Left lung (tissue), 10 donors: ENCODE data around the gene CACNA1I. TPM values are rescaled to one million over a fixed set of nuclear protein-coding genes. Genes with fewer than 3 reads are reported as not detected.
A peak's percentile ranks its signal among the peaks of the same experiment; 100 is the strongest.

Source experiments
- ATAC-seq: fragments of 200-7000 bp; cut with Tn5 transposase; one replicate; pipeline ENCODE4 v1.9.1; 2020; ENCODE audit warnings: moderate library complexity
- DNase-seq, 4 donors: peaks; one replicate each; pipeline ENCODE4 v3.0.0-alpha.2; 2013 to 2020
- H3K27ac ChIP-seq, 2 donors: fragments of 200-600 bp; sonication (generic) in 1 of 2; one replicate each; pipeline versions ENCODE4 v1.5.0 to v1.8.0; 2020 to 2021
- H3K27me3 ChIP-seq, 2 donors: fragments of 200-600 bp; sonication (generic) in 1 of 2; one replicate each; pipeline versions ENCODE4 v1.5.0 to v1.8.0; 2020 to 2021
- H3K36me3 ChIP-seq, 2 donors: fragments of 200-600 bp; sonication (generic) in 1 of 2; one replicate each; pipeline versions ENCODE4 v1.5.0 to v1.8.0; 2020 to 2021
- H3K4me1 ChIP-seq, 2 donors: fragments of 200-600 bp; one replicate each; pipeline ENCODE4 v1.8.0; 2021
- H3K4me3 ChIP-seq, 2 donors: fragments of 200-600 bp; sonication (generic) in 1 of 2; one replicate each; pipeline versions ENCODE4 v1.5.0 to v1.8.0; 2020 to 2021; ENCODE audit warnings: mild to moderate bottlenecking in 1 of 2
- H3K9me3 ChIP-seq, 2 donors: fragments of 200-600 bp; sonication (generic) in 1 of 2; one replicate each; pipeline versions ENCODE4 v1.5.0 to v1.8.0; 2020 to 2021
- intact Hi-C, 2 donors: fragments of 100-400 bp; cut with DNase I; formaldehyde crosslinking; loops; one replicate each; pipeline versions ENCODE4 v1.11.2 to v1.14.2; 2022
- polyA plus RNA-seq, 6 donors: library from polyadenylated mRNA; unstranded; fragments of 120-200 nt; gene quantifications; one replicate each; pipeline ENCODE4 v1.2.1, GENCODE V29; 2013; ENCODE audit not compliant: insufficient read length in 6 of 6
- total RNA-seq, 2 donors: library from RNA; stranded (reverse); fragmentation: NEBNext Ultra II Directional; extraction: Animal tissue kit (Norgen Biotek cat#: 25700); gene quantifications; one replicate each; pipeline ENCODE4 v1.2.1, GENCODE V29; 2021
- TF ChIP-seq, protein P1 (sequence below), 2 donors: fragments of 200-600 bp; sonication (generic) in 1 of 2; IDR thresholded peaks; one replicate each; pipeline versions ENCODE4 v1.5.0 to v1.8.0; 2021; ENCODE audit warnings: antibody characterized with exemption in 2 of 2
- donor health status: DM: no; HTN: yes; CAD: no.
- donor health status: DM: no; HTN: no; CAD: no.

Gene CACNA1I
- total and polyA plus RNA-seq, 8 donors: 0.03 to 0.35 (median 0.09) TPM

DNA sequence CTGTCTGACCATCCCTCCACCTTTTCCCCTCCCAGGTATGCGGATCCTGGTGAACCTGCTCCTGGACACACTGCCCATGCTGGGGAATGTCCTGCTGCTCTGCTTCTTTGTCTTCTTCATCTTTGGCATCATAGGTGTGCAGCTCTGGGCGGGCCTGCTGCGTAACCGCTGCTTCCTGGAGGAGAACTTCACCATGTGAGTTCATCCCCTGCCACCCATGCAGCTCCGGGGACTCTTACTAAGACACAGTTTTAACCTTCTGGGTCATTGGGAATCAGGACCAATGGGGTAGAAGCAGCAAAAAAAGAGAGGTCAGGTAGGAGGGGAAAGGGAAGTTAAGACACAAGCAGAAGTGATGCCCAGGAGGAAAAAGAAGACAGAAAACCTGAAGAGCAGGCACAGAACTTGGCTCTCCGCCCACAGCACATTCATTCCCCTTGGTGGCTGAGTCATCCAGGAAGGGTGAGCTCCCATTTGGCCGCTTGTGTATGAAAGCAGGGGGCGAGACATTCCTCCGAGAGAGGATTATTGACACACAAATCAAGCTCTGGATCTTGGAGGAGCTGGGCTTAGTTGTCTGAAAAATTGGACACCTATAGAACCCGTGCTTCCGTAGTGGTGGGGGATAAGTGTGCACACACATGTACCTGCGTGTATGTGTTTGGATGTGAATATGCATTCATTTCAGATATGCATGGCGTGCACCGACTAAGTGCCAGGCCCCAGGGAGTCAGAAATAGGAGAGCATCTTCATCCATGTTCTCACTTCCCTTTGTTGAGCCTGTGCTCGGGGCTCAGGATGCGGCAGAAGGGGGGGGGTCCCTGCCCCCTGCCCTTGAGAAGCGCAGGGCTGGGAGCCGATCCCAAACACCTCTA lies 64.2 kb downstream of the CACNA1I start:
- Histone ChIP-seq H3K4me1 (no peaks in the 10 kb centered on the region), H3K27me3 (peaks cover 0 to 30% of the 10 kb centered on the region in 2 donors), H3K4me3 (no peak overlapping the region), H3K9me3 (peaks cover 0 to 4% of the 10 kb centered on the region in 2 donors), H3K36me3 (no peaks in the 10 kb centered on the region), H3K27ac (no peak overlapping the region)
- ATAC-seq: peak; percentile 52
- intact Hi-C loops: no loop called here
- DNase-seq: peak in 1 of 4 donors; percentile 44
- TF ChIP-seq, protein P1, sequence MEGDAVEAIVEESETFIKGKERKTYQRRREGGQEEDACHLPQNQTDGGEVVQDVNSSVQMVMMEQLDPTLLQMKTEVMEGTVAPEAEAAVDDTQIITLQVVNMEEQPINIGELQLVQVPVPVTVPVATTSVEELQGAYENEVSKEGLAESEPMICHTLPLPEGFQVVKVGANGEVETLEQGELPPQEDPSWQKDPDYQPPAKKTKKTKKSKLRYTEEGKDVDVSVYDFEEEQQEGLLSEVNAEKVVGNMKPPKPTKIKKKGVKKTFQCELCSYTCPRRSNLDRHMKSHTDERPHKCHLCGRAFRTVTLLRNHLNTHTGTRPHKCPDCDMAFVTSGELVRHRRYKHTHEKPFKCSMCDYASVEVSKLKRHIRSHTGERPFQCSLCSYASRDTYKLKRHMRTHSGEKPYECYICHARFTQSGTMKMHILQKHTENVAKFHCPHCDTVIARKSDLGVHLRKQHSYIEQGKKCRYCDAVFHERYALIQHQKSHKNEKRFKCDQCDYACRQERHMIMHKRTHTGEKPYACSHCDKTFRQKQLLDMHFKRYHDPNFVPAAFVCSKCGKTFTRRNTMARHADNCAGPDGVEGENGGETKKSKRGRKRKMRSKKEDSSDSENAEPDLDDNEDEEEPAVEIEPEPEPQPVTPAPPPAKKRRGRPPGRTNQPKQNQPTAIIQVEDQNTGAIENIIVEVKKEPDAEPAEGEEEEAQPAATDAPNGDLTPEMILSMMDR (IDR thresholded peaks at IDR 0.05): no peak

GRCh38 chr22:39635719-39636118 lies 65.2 kb downstream of the CACNA1I start:
- H3K27ac ChIP-seq: no peak overlapping the region
- peak in 1 of 4 donors; percentile 47 for DNase-seq
- peaks cover 0 to 24% of the 10 kb centered on the region in 2 donors for H3K27me3 ChIP-seq
- ATAC-seq: no peak
- no peaks in the 10 kb centered on the region for H3K36me3 ChIP-seq
- intact Hi-C loops: no loop called here
- H3K4me3 ChIP-seq: no peak overlapping the region
- peaks cover 0 to 4% of the 10 kb centered on the region in 2 donors for H3K9me3 ChIP-seq
- TF ChIP-seq, protein P1 (IDR thresholded peaks at IDR 0.05): no peak
- no peaks in the 10 kb centered on the region for H3K4me1 ChIP-seq

DNA sequence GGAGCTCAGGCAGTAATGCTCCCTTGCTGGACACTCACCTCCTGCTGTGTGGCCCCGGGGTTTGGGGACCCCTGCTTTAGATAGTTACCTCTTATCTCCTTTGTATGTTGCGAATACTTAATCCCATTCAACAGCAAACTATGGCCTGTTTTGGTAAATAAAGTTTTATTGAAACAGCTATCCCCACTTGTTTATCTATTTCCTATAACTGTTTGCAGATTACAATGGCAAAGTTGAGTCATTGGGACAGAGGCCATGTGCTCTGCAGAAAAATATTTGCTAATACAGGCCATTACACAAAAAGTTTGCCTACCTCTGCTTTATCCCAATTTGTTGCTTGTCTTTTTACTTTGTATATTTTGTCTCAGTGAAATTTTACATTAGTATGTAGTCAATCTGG lies 68.4 kb downstream of the CACNA1I start:
- peaks cover 0 to 3% of the 10 kb centered on the region in 2 donors for H3K9me3 ChIP-seq
- no peak overlapping the region for H3K4me3 ChIP-seq
- intact Hi-C loops: no loop called here
- H3K36me3 ChIP-seq: no peaks in the 10 kb centered on the region
- no peak for ATAC-seq
- no peak overlapping the region for H3K27ac ChIP-seq
- no peak for DNase-seq
- H3K27me3 ChIP-seq: peaks cover 0 to 34% of the 10 kb centered on the region in 2 donors
- TF ChIP-seq, protein P1 (IDR thresholded peaks at IDR 0.05): no peak
- no peaks in the 10 kb centered on the region for H3K4me1 ChIP-seq

DNA sequence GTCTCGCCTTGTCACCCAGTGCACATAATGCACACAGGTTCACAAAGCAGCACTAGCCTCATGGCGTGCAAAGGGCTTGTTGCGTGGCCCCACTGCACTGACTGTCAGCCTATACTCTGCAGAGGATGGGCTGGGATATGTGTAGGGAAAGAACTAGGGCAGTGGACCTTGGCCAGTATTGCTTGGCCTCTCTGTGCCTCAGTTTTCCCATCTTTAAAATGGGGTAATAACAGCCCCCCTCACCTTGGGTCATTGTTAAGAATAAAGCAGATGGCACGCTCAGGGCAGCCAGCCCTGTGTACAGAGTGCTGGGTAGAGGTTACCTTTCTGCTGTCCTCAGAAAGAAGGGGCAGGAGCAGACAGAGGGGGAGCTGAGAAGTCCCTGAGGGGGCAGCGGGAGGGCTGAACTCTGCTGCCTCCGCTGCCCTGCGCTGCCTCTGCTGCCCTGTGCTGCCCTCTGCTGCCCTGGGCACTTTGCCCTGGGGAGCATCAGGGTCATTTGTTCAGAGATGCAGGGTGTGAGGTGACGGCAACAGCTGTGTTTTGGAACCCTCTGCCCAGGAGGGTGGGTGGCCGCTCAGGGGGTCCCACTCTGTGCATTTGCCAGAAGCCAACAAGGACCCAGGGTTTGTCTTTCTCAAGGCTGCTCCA lies 71.2 kb downstream of the CACNA1I start:
- DNase-seq (no peak), ATAC-seq (no peak)
- no peaks in the 10 kb centered on the region for H3K36me3 ChIP-seq
- H3K27ac ChIP-seq: no peak overlapping the region
- H3K9me3 ChIP-seq: no peaks in the 10 kb centered on the region
- no peak overlapping the region for H3K4me3 ChIP-seq
- H3K4me1 ChIP-seq: no peaks in the 10 kb centered on the region
- intact Hi-C loops: no loop called here
- TF ChIP-seq, protein P1 (IDR thresholded peaks at IDR 0.05): no peak
- peaks cover 0 to 43% of the 10 kb centered on the region in 2 donors for H3K27me3 ChIP-seq
